Breast epithelium (tissue), 3 donors: ENCODE results near the gene MREG.

Source experiments
- POLR2A ChIP-seq: fragments of 450-650 bp; IDR thresholded peaks from one replicate; pipeline ENCODE4 v1.6.1; 2016; ENCODE audit warnings: antibody characterized with exemption, mild to moderate bottlenecking, moderate library complexity
- POLR2AphosphoS5 ChIP-seq, 3 donors: sonication (generic); formaldehyde crosslinking; IDR thresholded peaks; one replicate each; pipeline ENCODE4 v1.6.1; 2017; ENCODE audit warnings: antibody characterized with exemption in 3 of 3
- TF ChIP-seq, protein P1 (sequence below), 3 donors: fragments of 450-650 bp; IDR thresholded peaks; one replicate each; pipeline ENCODE4 v1.5.1; 2016 to 2017; ENCODE audit warnings: antibody characterized with exemption in 3 of 3, mild to moderate bottlenecking in 3 of 3, moderate library complexity in 3 of 3

DNA sequence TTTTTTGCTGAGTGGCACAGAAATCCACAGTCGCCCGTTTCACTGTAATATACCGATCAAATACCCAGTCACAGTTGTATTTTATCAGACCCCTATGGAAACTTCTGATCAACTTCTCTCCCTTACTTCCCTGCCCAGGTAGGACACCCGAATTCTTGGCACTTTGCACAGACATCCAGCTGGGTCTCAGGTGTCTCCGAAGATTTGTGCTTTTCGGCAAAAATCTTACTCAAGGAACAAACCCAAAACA lies 596 bp downstream of the MREG start:
- TF ChIP-seq, protein P1, sequence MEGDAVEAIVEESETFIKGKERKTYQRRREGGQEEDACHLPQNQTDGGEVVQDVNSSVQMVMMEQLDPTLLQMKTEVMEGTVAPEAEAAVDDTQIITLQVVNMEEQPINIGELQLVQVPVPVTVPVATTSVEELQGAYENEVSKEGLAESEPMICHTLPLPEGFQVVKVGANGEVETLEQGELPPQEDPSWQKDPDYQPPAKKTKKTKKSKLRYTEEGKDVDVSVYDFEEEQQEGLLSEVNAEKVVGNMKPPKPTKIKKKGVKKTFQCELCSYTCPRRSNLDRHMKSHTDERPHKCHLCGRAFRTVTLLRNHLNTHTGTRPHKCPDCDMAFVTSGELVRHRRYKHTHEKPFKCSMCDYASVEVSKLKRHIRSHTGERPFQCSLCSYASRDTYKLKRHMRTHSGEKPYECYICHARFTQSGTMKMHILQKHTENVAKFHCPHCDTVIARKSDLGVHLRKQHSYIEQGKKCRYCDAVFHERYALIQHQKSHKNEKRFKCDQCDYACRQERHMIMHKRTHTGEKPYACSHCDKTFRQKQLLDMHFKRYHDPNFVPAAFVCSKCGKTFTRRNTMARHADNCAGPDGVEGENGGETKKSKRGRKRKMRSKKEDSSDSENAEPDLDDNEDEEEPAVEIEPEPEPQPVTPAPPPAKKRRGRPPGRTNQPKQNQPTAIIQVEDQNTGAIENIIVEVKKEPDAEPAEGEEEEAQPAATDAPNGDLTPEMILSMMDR (IDR thresholded peaks at IDR 0.05) = no peak
- TF ChIP-seq POLR2AphosphoS5 (IDR thresholded peaks at IDR 0.05) (no peak), POLR2A (no peak)
